Natural killer cell (primary cell): ENCODE results near the gene TNRC6B. TPM values are rescaled to one million over a fixed set of nuclear protein-coding genes. Genes with fewer than 3 reads are reported as not detected.

ENCODE experiments used
- ATAC-seq, 3 donors: fragments of 150-1000 bp in 2 of 3; fragments of 200-7000 bp in 1 of 3; cut with Tn5 transposase; 1 replicate in 1 of 3; 2 replicates in 2 of 3; pipeline ENCODE4 v1.10.0; 2021; ENCODE audit warnings: mild to moderate bottlenecking in 2 of 3, moderate library complexity in 2 of 3
- DNase-seq, 2 donors: peaks; one replicate each; pipeline versions ENCODE4 v3.0.0 to v3.0.0-alpha.2; 2013 to 2021; ENCODE audit warnings: mixed read lengths in 1 of 2
- H3K27ac ChIP-seq: one replicate; pipeline ENCODE4 v1.5.1; 2013; ENCODE audit warnings: mild to moderate bottlenecking, low read length
- H3K27me3 ChIP-seq: one replicate; pipeline ENCODE4 v1.6.1; 2013; ENCODE audit warnings: low read length; ENCODE audit not compliant: control insufficient read depth, insufficient read depth
- H3K36me3 ChIP-seq: one replicate; pipeline ENCODE4 v1.6.1; 2013; ENCODE audit warnings: low read length; ENCODE audit not compliant: control insufficient read depth, insufficient read depth
- H3K4me1 ChIP-seq: one replicate; pipeline ENCODE4 v1.6.1; 2013; ENCODE audit warnings: low read length; ENCODE audit not compliant: control insufficient read depth, insufficient read depth
- H3K4me3 ChIP-seq: one replicate; pipeline ENCODE4 v1.5.1; 2013; ENCODE audit warnings: low read length
- H3K9me3 ChIP-seq: one replicate; pipeline ENCODE4 v1.6.1; 2013; ENCODE audit warnings: low read length; ENCODE audit not compliant: control insufficient read depth, insufficient read depth
- H3K27ac Mint-ChIP-seq, 2 donors: one replicate each; pipeline ENCODE4 v1.8.0; 2022; ENCODE audit warnings: mild to moderate bottlenecking in 2 of 2, mixed read lengths in 2 of 2, moderate library complexity in 1 of 2
- H3K27me3 Mint-ChIP-seq, 2 donors: one replicate each; pipeline ENCODE4 v1.8.0; 2022; ENCODE audit warnings: low read depth in 2 of 2, mixed read lengths in 2 of 2
- H3K36me3 Mint-ChIP-seq: one replicate; pipeline ENCODE4 v1.8.0; 2022; ENCODE audit warnings: mixed read lengths
- H3K4me1 Mint-ChIP-seq, 2 donors: one replicate each; pipeline ENCODE4 v1.8.0; 2022; ENCODE audit warnings: mixed read lengths in 2 of 2
- H3K4me3 Mint-ChIP-seq: one replicate; pipeline ENCODE4 v1.8.0; 2022; ENCODE audit warnings: mild to moderate bottlenecking, moderate library complexity, mixed read lengths
- H3K9me3 Mint-ChIP-seq, 2 donors: one replicate each; pipeline ENCODE4 v1.8.0; 2022; ENCODE audit warnings: mixed read lengths in 2 of 2
- CTCF ChIP-seq: fragments of 200-600 bp; IDR thresholded peaks from one replicate; pipeline ENCODE4 v1.8.0; 2022; ENCODE audit warnings: antibody characterized with exemption
- WGBS: methylation state at CpG from one replicate; pipeline ENCODE4 v1.1.7; 2013; ENCODE audit warnings: missing lambda C conversion rate; ENCODE audit not compliant: insufficient coverage; 5-methylcytosine and 5-hydroxymethylcytosine counted together
- intact Hi-C: fragments of 100-400 bp; cut with micrococcal nuclease; formaldehyde crosslinking; loops from one replicate; pipeline ENCODE4 v1.14.2; 2022
- total RNA-seq, 4 donors: library from RNA; stranded (reverse); fragments of 120-200 nt in 1 of 4; gene quantifications; one replicate each; pipeline versions ENCODE4 v1.2.3 to v1.2.4, GENCODE V29; 2013 to 2022

Gene TNRC6B
- total RNA-seq, 3 donors from 2014 or later (not counting 1 experiment from before 2014, with no cell fraction given): 112 to 141 (median 138) TPM

- H3K9me3 Mint-ChIP-seq: no peaks in the 10 kb centered on the region
- Histone ChIP-seq H3K36me3 (peaks cover 6% of the 10 kb centered on the region), H3K4me3 (no peak overlapping the region), H3K9me3 (no peaks in the 10 kb centered on the region), H3K4me1 (peaks cover 17% of the 10 kb centered on the region), H3K27ac (no peak overlapping the region), H3K27me3 (no peaks in the 10 kb centered on the region)
- WGBS: 59% methylated on average over 8 of the region's 9 CpGs
- DNase-seq: no peak
- peaks cover 13 to 30% of the 10 kb centered on the region in 2 donors for H3K4me1 Mint-ChIP-seq
- intact Hi-C loops: no loop called here
- no peaks in the 10 kb centered on the region for H3K27me3 Mint-ChIP-seq
- peak overlapping the region; percentile 66 to 76 for H3K27ac Mint-ChIP-seq
- H3K36me3 Mint-ChIP-seq: peaks cover 6% of the 10 kb centered on the region
- no peak for ATAC-seq
- H3K4me3 Mint-ChIP-seq: no peak overlapping the region
- TF ChIP-seq CTCF: no peak
Measured at GRCh38 chr22:40329466-40329865, 151.7 kb downstream of the TNRC6B start.

- Histone ChIP-seq H3K9me3 (no peaks in the 10 kb centered on the region), H3K4me3 (no peak overlapping the region), H3K27me3 (no peaks in the 10 kb centered on the region), H3K36me3 (peaks cover 6% of the 10 kb centered on the region), H3K4me1 (peaks cover 14% of the 10 kb centered on the region), H3K27ac (no peak overlapping the region)
- TF ChIP-seq CTCF: no peak
- 63% methylated on average over 4 of the region's 4 CpGs for WGBS
- Mint-ChIP-seq H3K4me1 (peaks cover 13 to 30% of the 10 kb centered on the region in 2 donors), H3K27ac (peak overlapping the region in 1 of 2 donors; percentile 76), H3K27me3 (no peaks in the 10 kb centered on the region), H3K4me3 (no peak overlapping the region), H3K36me3 (peaks cover 6% of the 10 kb centered on the region), H3K9me3 (no peaks in the 10 kb centered on the region)
- intact Hi-C loops: no loop called here
- no peak for ATAC-seq
- peak in 1 of 2 donors; percentile 57 for DNase-seq
Measured at GRCh38 chr22:40330086-40330485, 152.4 kb downstream of the TNRC6B start.

GRCh38 chr22:40330615-40331014 is 152.9 kb downstream of the TNRC6B start:
- H3K27ac ChIP-seq: no peak overlapping the region
- ATAC-seq (no peak), DNase-seq (no peak)
- no peaks in the 10 kb centered on the region for H3K27me3 ChIP-seq
- H3K36me3 ChIP-seq: peaks cover 6% of the 10 kb centered on the region
- peaks cover 6% of the 10 kb centered on the region for H3K36me3 Mint-ChIP-seq
- H3K9me3 ChIP-seq: no peaks in the 10 kb centered on the region
- no peak for TF ChIP-seq CTCF
- H3K27me3 Mint-ChIP-seq: no peaks in the 10 kb centered on the region
- peaks cover 19 to 28% of the 10 kb centered on the region in 2 donors for H3K4me1 Mint-ChIP-seq
- peaks cover 10% of the 10 kb centered on the region for H3K4me1 ChIP-seq
- no peak overlapping the region for H3K4me3 ChIP-seq
- intact Hi-C loops: no loop called here
- H3K4me3 Mint-ChIP-seq: no peak overlapping the region
- H3K9me3 Mint-ChIP-seq: no peaks in the 10 kb centered on the region
- WGBS: 90% methylated on average over 10 of the region's 10 CpGs
- H3K27ac Mint-ChIP-seq: peak overlapping the region in 1 of 2 donors; percentile 76

- Mint-ChIP-seq H3K27me3 (no peaks in the 10 kb centered on the region), H3K36me3 (peaks cover 6% of the 10 kb centered on the region), H3K27ac (no peak overlapping the region), H3K4me3 (no peak overlapping the region), H3K9me3 (no peaks in the 10 kb centered on the region), H3K4me1 (peaks cover 27 to 36% of the 10 kb centered on the region in 2 donors)
- Histone ChIP-seq H3K36me3 (peaks cover 6% of the 10 kb centered on the region), H3K27ac (no peak overlapping the region), H3K9me3 (no peaks in the 10 kb centered on the region), H3K27me3 (no peaks in the 10 kb centered on the region), H3K4me3 (no peak overlapping the region), H3K4me1 (peaks cover 18% of the 10 kb centered on the region)
- intact Hi-C loops: no loop called here
- DNase-seq (no peak), ATAC-seq (no peak)
- 84% methylated on average over 4 of the region's 4 CpGs for WGBS
- TF ChIP-seq CTCF: no peak
Measured at GRCh38 chr22:40331706-40332105, 154.0 kb downstream of the TNRC6B start.
